Neural crest cell (in vitro differentiated cells): ENCODE measurements around the gene RNF144B. TPM values are rescaled to one million over a fixed set of nuclear protein-coding genes. Genes with fewer than 3 reads are reported as not detected.

Experiments
- DNase-seq: peaks from one replicate; pipeline ENCODE4 v3.0.0; 2021; ENCODE audit warnings: low read depth, mixed read lengths, low spot score
- H3K27ac Mint-ChIP-seq: one replicate; pipeline ENCODE4 v1.8.0; 2021; ENCODE audit warnings: mild to moderate bottlenecking, mixed read lengths; ENCODE audit not compliant: unreplicated experiment
- H3K27me3 Mint-ChIP-seq: 2 replicates; pipeline ENCODE4 v1.8.0; 2021; ENCODE audit warnings: low read depth, mild to moderate bottlenecking, mixed read lengths
- H3K36me3 Mint-ChIP-seq: 2 replicates; pipeline ENCODE4 v1.8.0; 2021; ENCODE audit warnings: low read depth, mild to moderate bottlenecking, mixed read lengths
- H3K4me1 Mint-ChIP-seq: 2 replicates; pipeline ENCODE4 v1.8.0; 2021; ENCODE audit warnings: mixed read lengths
- H3K4me3 Mint-ChIP-seq: one replicate; pipeline ENCODE4 v1.8.0; 2021; ENCODE audit warnings: mild to moderate bottlenecking, mixed read lengths
- H3K9me3 Mint-ChIP-seq: 2 replicates; pipeline ENCODE4 v1.8.0; 2021; ENCODE audit warnings: mixed read lengths
- CTCF ChIP-seq: fragments of 200-600 bp; sonication (generic); conservative IDR thresholded peaks from 2 replicates; pipeline ENCODE4 v1.5.0; 2021; ENCODE audit warnings: antibody characterized with exemption, mild to moderate bottlenecking
- total RNA-seq: library from RNA; stranded (reverse); gene quantifications from 2 replicates; pipeline ENCODE4 v1.2.1, GENCODE V29; 2021

Gene RNF144B
- total RNA-seq, 1 donor from 2014 or later, result 0.23 TPM

- TF ChIP-seq CTCF, result no peak
- Mint-ChIP-seq H3K27ac (no peak overlapping the region), H3K36me3 (no peaks in the 10 kb centered on the region)
These were observed 54.3 kb downstream of the RNF144B start for GRCh38 chr6:18441251-18441979.

GRCh38 chr6:18444111-18444510, 57.0 kb downstream of the RNF144B start:
- Mint-ChIP-seq H3K4me3 (no peak overlapping the region), H3K27ac (no peak overlapping the region), H3K4me1 (no peaks in the 10 kb centered on the region), H3K9me3 (no peaks in the 10 kb centered on the region), H3K36me3 (no peaks in the 10 kb centered on the region), H3K27me3 (peaks cover 2% of the 10 kb centered on the region)
- no peak for TF ChIP-seq CTCF
- no peak for DNase-seq

More at GRCh38 chr6:18441251-18441979, 54.3 kb downstream of the RNF144B start:
- Mint-ChIP-seq H3K9me3 (no peaks in the 10 kb centered on the region), H3K4me3 (no peak overlapping the region), H3K27me3 (peaks cover 2% of the 10 kb centered on the region), H3K4me1 (no peaks in the 10 kb centered on the region)
- DNase-seq, result no peak

- no peak for DNase-seq
- Mint-ChIP-seq H3K9me3 (no peaks in the 10 kb centered on the region), H3K27ac (no peak overlapping the region), H3K27me3 (no peaks in the 10 kb centered on the region), H3K4me1 (no peaks in the 10 kb centered on the region), H3K36me3 (no peaks in the 10 kb centered on the region), H3K4me3 (no peak overlapping the region)
- TF ChIP-seq CTCF, result no peak
These were observed 58.1 kb downstream of the RNF144B start for GRCh38 chr6:18445228-18445627.

GRCh38 chr6:18446771-18447170, 59.6 kb downstream of the RNF144B start:
- DNase-seq, result no peak
- Mint-ChIP-seq H3K4me3 (no peak overlapping the region), H3K9me3 (no peaks in the 10 kb centered on the region), H3K36me3 (no peaks in the 10 kb centered on the region), H3K4me1 (no peaks in the 10 kb centered on the region), H3K27ac (no peak overlapping the region), H3K27me3 (no peaks in the 10 kb centered on the region)
- TF ChIP-seq CTCF, result no peak

GRCh38 chr6:18447552-18447951, 60.4 kb downstream of the RNF144B start:
- Mint-ChIP-seq H3K27me3 (no peaks in the 10 kb centered on the region), H3K36me3 (no peaks in the 10 kb centered on the region), H3K4me3 (no peak overlapping the region), H3K9me3 (no peaks in the 10 kb centered on the region), H3K4me1 (no peaks in the 10 kb centered on the region), H3K27ac (no peak overlapping the region)
- no peak for TF ChIP-seq CTCF
- DNase-seq, result no peak
